Measurements from ENCODE around the gene DEPDC1.

- TF ChIP-seq CTCF (IDR thresholded peaks at IDR 0.05) (no peak), POLR2A (IDR thresholded peaks at IDR 0.05) (no peak)
These were observed 37.1 kb downstream of the DEPDC1 start for GRCh38 chr1:68459796-68460195.

Data from heart left ventricle (tissue), 13 donors.